Prostate gland (tissue), 2 donors: ENCODE data around the gene SYT12.
A peak's percentile ranks its signal among the peaks of the same experiment; 100 is the strongest.

Experiments
- POLR2AphosphoS5 ChIP-seq: sonication (generic); formaldehyde crosslinking; IDR thresholded peaks from one replicate; pipeline ENCODE4 v1.6.1; 2017; ENCODE audit warnings: antibody characterized with exemption
- TF ChIP-seq, protein P1 (sequence below), 4 experiments: fragments of 200-600 bp in 2 of 4; fragments of 450-650 bp in 2 of 4; sonication (generic) in 2 of 4; IDR thresholded peaks; 1 replicate in 3 of 4; 2 replicates in 1 of 4; pipeline ENCODE4 v1.5.1; 2016 to 2019; ENCODE audit warnings: antibody characterized with exemption in 4 of 4, mild to moderate bottlenecking in 2 of 4, moderate library complexity in 2 of 4

DNA sequence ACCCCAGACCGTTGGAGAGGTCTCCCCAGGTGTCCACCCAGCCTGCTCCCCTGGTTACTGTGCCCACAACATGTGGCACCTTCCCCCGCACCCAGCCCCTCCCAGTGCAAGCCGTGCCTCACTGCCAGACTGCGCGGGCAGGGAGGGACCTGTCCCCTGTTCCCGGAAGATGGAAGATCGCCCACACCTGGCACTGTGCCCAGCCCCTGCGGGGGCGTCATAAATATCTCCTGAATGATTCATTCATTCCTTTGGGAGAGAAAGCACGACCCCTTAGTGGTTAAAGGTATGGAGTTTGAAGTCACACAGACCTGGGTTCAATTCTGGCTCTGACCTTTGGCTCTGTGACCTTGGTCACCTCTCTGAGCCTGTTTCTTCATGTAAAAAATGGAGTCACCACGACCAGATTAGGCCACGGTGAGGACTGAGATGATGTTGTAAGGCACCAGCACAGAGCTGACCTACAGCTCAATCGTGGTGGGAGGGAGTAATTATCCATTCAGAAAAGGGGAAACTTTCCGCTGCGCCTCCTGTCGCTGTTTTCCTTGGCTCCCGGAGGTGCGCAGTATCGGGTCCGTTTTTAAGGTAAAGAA lies 497 bp upstream of the SYT12 start:
- TF ChIP-seq, protein P1, sequence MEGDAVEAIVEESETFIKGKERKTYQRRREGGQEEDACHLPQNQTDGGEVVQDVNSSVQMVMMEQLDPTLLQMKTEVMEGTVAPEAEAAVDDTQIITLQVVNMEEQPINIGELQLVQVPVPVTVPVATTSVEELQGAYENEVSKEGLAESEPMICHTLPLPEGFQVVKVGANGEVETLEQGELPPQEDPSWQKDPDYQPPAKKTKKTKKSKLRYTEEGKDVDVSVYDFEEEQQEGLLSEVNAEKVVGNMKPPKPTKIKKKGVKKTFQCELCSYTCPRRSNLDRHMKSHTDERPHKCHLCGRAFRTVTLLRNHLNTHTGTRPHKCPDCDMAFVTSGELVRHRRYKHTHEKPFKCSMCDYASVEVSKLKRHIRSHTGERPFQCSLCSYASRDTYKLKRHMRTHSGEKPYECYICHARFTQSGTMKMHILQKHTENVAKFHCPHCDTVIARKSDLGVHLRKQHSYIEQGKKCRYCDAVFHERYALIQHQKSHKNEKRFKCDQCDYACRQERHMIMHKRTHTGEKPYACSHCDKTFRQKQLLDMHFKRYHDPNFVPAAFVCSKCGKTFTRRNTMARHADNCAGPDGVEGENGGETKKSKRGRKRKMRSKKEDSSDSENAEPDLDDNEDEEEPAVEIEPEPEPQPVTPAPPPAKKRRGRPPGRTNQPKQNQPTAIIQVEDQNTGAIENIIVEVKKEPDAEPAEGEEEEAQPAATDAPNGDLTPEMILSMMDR (IDR thresholded peaks at IDR 0.05) = no peak
- TF ChIP-seq POLR2AphosphoS5 = peak; percentile 70
